HG02642 (cell line): Measurements from ENCODE around the gene DMAC2.
"Not testable (repeated sequence)": the region's sequence is repeated elsewhere in the genome, so short reads cannot be mapped to it uniquely, and the experiment has no call there.

ENCODE experiments used
- ATAC-seq: cut with Tn5 transposase; IDR thresholded peaks from one replicate; pipeline ENCODE4 v1.9.1; 2021; ENCODE audit warnings: mild to moderate bottlenecking; ENCODE audit not compliant: unreplicated experiment, poor library complexity

DMAC2 gene

GRCh38 chr19:41424335-41425173, 15.2 kb downstream of the DMAC2 start:
- no peak for ATAC-seq

- no peak for ATAC-seq
Observed at GRCh38 chr19:41422955-41423354, 16.8 kb downstream of the DMAC2 start.

- no peak for ATAC-seq
Observed at GRCh38 chr19:41422456-41422855, 17.3 kb downstream of the DMAC2 start.

GRCh38 chr19:41421973-41422372, 17.7 kb downstream of the DMAC2 start:
- ATAC-seq, result no peak

- no peak for ATAC-seq
Observed at GRCh38 chr19:41421314-41421713, 18.4 kb downstream of the DMAC2 start.

GRCh38 chr19:41420101-41420880, 19.4 kb downstream of the DMAC2 start:
- no peak for ATAC-seq

GRCh38 chr19:41416194-41416674, 23.5 kb downstream of the DMAC2 start:
- ATAC-seq, result no peak

GRCh38 chr19:41415154-41415571, 24.5 kb downstream of the DMAC2 start:
- no peak for ATAC-seq

- no peak for ATAC-seq
Observed at GRCh38 chr19:41414461-41414860, 25.3 kb downstream of the DMAC2 start.

- no peak for ATAC-seq
Observed at GRCh38 chr19:41413947-41414346, 25.8 kb downstream of the DMAC2 start.

GRCh38 chr19:41412953-41413352, 26.8 kb downstream of the DMAC2 start:
- ATAC-seq, result no peak

GRCh38 chr19:41411968-41412265, 27.8 kb downstream of the DMAC2 start:
- ATAC-seq, result no peak

GRCh38 chr19:41411100-41411967, 28.4 kb downstream of the DMAC2 start:
- ATAC-seq, result no peak

GRCh38 chr19:41410336-41411054, 29.2 kb downstream of the DMAC2 start:
- ATAC-seq, result no peak

GRCh38 chr19:41409288-41409687, 30.4 kb downstream of the DMAC2 start:
- no peak for ATAC-seq

GRCh38 chr19:41408846-41409245, 30.9 kb downstream of the DMAC2 start:
- ATAC-seq, result not testable (repeated sequence)

- ATAC-seq, result no peak
Observed at GRCh38 chr19:41408256-41408655, 31.5 kb downstream of the DMAC2 start.

GRCh38 chr19:41407271-41407670, 32.4 kb downstream of the DMAC2 start:
- ATAC-seq, result no peak

- no peak for ATAC-seq
Observed at GRCh38 chr19:41405776-41406175, 33.9 kb downstream of the DMAC2 start.
